Measurements from ENCODE around the gene SARNP. TPM values are rescaled to one million over a fixed set of nuclear protein-coding genes. Genes with fewer than 3 reads are reported as not detected.

The SARNP gene
- polyA plus RNA-seq, 3 donors = 40.8 to 85.6 (median 65.7) TPM

Other genes with a start within 250 kb of the SARNP start
- not detected for gene OR2AP1, start 245.3 kb downstream of the SARNP start, polyA plus RNA-seq
- gene OR10P1, start 180.8 kb downstream of the SARNP start, polyA plus RNA-seq = not detected
- 100 to 1,000 TPM in 2 of 3 donors, 10 to 100 TPM in 1; 71.2 to 591 (median 227) TPM for gene ITGA7, start 109.8 kb downstream of the SARNP start, polyA plus RNA-seq
- 100 to 1,000 TPM; 103 to 323 (median 288) TPM for gene BLOC1S1, start 101.7 kb downstream of the SARNP start, polyA plus RNA-seq
- 100 to 1,000 TPM in 1 of 3 donors, 10 to 100 TPM in 1, 1 to 10 TPM in 1; 9.1 to 172 (median 48.9) TPM for gene RDH5, start 97.3 kb downstream of the SARNP start, polyA plus RNA-seq
- 1,000 to 10,000 TPM in 2 of 3 donors, 100 to 1,000 TPM in 1; 611 to 1,583 (median 1,331) TPM for gene CD63, start 88.7 kb downstream of the SARNP start, polyA plus RNA-seq
- 10 to 100 TPM in 1 of 3 donors, 1 to 10 TPM in 2; 1.5 to 10.2 (median 2.2) TPM for gene GDF11, start 74.6 kb downstream of the SARNP start, polyA plus RNA-seq
- 10 to 100 TPM; 18.8 to 63.0 (median 27.2) TPM for gene ORMDL2, start 317 bp upstream of the SARNP start, polyA plus RNA-seq
- gene DNAJC14, start 11.9 kb upstream of the SARNP start, polyA plus RNA-seq = 10 to 100 TPM; 10.6 to 17.5 (median 15.2) TPM
- 100 to 1,000 TPM in 1 of 3 donors, 10 to 100 TPM in 1, 1 to 10 TPM in 1; 4.4 to 100 (median 39.6) TPM for gene MMP19, start 25.2 kb upstream of the SARNP start, polyA plus RNA-seq
- 10 to 100 TPM; 16.8 to 33.6 (median 26.2) TPM for gene PYM1, start 110.2 kb upstream of the SARNP start, polyA plus RNA-seq
- gene DGKA, start 113.4 kb upstream of the SARNP start, polyA plus RNA-seq = 10 to 100 TPM; 16.9 to 21.4 (median 17.4) TPM
- gene PMEL, start 148.3 kb upstream of the SARNP start, polyA plus RNA-seq = 1 to 10 TPM in 2 of 3 donors, under 1 TPM in 1; 0.42 to 2.9 (median 1.7) TPM
- gene CDK2, start 149.1 kb upstream of the SARNP start, polyA plus RNA-seq = 10 to 100 TPM in 2 of 3 donors, 1 to 10 TPM in 1; 9.2 to 20.8 (median 16.8) TPM
- 10 to 100 TPM; 28.5 to 66.8 (median 47.4) TPM for gene RAB5B, start 156.4 kb upstream of the SARNP start, polyA plus RNA-seq
- 10 to 100 TPM in 2 of 3 donors, 1 to 10 TPM in 1; 10.0 to 27.8 (median 15.7) TPM for gene SUOX, start 179.6 kb upstream of the SARNP start, polyA plus RNA-seq
- gene IKZF4, start 203.3 kb upstream of the SARNP start, polyA plus RNA-seq = 1 to 10 TPM; 1.5 to 4.9 (median 4.8) TPM
- gene RPS26, start 224.2 kb upstream of the SARNP start, polyA plus RNA-seq = 1,000 to 10,000 TPM; 1,111 to 1,459 (median 1,152) TPM

Measured in adipose tissue (tissue), 3 donors.